COLO668 (cell line): Measurements from ENCODE around the gene GABARAPL1.
"Not testable (repeated sequence)": the region's sequence is repeated elsewhere in the genome, so short reads cannot be mapped to it uniquely, and the experiment has no call there.

Source experiments
- DNase-seq: peaks from one replicate; lab custom pipeline; 2025; ENCODE audit not compliant: unreplicated experiment; lab: John Stamatoyannopoulos, UW

Gene GABARAPL1

GRCh38 chr12:10196210-10196609 lies 16.5 kb upstream of the GABARAPL1 start:
- DNase-seq, result no peak

GRCh38 chr12:10197879-10198278 lies 14.8 kb upstream of the GABARAPL1 start:
- no peak for DNase-seq

DNA sequence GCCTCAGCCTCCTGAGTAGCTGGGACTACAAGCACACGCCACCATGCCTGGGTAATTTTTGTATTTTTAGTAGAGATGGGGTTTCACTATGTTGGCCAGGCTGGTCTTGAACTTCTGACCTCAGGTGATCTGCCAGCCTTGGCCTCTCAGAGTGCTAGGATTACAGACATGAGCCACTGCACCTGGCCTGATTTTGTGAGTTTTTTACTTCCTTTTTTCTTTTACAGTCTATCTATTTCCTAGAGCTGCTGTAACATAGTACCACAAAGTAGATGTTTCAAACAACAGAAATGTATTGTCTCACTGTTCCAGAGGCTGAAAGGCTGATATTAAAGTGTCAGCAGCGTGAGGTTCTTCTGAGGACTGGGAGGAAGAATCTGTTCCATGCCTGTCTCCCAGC lies 8.2 kb upstream of the GABARAPL1 start:
- DNase-seq, result not testable (repeated sequence)

- DNase-seq, result no peak
These were observed 7.4 kb upstream of the GABARAPL1 start for GRCh38 chr12:10205220-10205807.

GRCh38 chr12:10207136-10207535 lies 5.5 kb upstream of the GABARAPL1 start:
- no peak for DNase-seq

DNA sequence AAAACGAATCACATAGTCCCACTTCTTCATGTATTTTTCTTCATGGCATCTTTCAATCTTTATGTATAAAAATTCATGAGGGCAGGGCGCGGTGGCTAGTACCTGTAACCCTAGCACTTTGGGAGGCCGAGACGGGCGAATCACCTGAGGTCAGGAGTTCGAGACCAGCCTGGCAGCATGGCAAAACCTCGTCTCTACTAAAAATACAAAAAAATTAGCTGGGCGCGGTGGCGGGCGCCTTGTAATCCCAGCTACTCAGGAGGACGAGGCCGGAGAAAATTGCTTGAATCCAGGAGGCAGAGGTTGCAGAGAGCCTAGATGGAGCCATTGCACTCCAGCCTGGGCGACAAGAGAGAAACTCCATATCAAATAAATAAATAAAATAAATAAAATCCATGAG lies 2.5 kb upstream of the GABARAPL1 start:
- DNase-seq, result no peak

DNA sequence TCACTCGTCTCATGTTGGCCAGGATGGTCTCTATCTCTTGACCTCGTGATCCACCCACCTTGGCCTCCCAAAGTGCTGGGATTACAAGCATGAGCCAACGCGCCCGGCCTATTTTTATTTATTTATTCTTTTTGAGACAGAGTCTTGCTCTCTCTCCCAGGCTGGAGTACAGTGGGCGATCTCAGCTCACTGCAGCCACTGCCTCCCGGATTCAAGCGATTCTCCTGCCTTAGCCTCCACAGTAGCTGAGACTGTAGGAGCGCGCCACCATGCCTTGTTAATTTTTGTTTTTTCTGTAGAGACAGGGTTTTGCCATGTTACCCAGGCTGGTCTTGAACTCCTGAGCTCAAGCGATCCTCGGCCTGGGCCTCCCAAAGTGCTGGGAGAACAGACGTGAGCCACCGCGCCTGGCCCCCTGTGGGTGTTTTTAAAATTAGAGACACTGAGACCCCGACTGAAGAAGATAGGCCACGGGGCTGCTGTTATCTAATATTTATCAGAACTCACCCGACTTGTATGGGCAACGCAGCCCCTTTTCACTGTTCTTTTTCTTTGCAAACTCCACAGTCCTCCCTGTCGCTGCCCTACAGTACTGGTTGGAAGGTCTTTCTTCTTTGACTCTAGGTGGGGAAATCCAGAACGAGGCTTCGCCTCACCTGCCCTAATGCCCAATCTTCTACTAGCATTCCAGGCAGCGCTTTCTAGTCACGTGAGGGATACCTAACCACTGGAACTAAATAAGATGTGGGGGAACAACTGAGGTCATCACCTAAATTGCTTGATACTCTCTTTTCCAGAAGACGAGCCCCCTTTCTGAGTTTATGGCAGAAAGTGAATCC lies 1.4 kb upstream of the GABARAPL1 start:
- no peak for DNase-seq

- DNase-seq, result peak; percentile 84
These were observed 538 bp upstream of the GABARAPL1 start for GRCh38 chr12:10211940-10212738.

DNA sequence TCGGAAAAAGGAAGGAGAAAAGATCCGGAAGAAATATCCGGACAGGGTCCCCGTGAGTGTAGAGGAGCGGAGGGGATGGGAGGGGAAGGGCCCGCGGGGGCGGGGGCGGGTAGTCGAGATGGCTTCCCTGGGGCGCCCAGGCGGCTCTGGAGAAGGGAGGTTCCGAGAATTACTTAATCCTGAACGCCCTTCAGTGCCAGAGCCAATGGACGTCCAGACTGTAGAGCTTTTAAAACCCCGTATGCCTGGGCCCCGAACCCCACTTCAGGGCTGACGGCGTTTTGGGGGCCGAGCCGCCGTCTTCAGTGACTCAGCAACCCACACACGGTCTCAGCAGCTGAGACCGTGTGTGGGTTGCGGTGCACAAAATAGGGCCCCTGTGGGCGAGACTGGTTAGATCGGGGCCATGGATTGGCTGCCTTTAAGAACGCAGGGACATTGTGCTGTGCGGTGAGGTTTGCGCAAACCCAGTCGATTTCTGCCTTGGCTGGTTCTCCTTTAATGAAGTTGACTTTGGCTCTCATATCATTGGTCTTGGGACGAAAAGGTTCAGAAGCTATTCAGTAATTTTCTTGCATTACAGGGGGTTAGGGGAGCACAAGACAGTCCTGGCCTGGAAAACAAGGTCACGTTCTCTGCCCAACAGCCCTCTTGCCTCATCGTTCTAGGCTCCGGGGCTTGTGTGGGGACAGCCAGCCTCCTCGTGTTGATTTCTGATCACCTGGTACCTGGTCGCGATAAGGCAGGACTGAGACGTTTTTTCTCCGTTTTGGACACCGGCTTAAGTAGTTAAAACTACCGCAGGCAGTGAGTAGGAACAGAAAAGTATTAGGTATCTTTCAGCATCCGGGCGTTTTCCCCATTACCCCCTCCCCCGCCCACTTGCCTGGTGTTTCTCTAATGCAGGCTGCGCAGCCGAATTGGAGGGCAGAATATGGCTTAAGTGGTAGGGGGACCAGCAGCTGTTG lies 775 bp downstream of the GABARAPL1 start:
- peak; percentile 44 for DNase-seq

DNA sequence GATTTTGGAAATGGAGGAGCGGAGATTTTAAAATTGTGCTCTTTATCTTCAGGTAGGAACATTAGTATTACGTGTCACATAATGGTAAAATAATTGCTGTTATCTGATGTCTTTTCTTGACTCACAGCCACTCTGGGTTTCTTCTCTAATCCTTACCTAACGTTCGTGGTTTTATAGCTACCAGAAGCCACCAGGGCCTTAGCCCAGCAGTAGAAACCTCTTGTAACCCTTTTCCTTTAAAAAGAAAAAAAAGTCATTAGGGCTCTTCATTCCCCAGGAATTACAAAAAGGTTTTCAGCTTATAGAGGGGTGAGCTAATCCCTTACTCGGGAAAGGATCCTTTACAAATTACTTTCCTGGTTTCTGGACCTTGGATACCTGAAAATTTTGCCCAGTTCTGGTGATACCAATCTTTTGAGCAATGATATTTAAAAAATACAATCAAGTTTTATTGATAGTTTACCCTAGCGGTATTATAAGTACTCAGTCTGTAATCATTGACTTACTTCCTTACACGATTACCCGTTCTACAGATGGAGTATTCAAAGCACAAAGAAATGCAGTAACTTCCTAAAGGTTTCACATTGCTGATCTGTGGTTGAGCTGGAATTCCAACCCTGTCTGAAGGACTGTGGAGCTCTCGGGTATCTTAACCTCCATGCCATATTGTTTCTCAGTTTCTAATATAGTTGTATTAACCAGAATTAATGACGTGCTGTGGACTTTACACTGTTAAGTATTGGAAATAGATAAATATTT lies 1.6 kb downstream of the GABARAPL1 start:
- DNase-seq, result no peak

GRCh38 chr12:10214895-10215267 lies 2.2 kb downstream of the GABARAPL1 start:
- DNase-seq, result no peak

- DNase-seq, result no peak
These were observed 2.8 kb downstream of the GABARAPL1 start for GRCh38 chr12:10215436-10215835.

- DNase-seq, result not testable (repeated sequence)
These were observed 3.3 kb downstream of the GABARAPL1 start for GRCh38 chr12:10215946-10216345.

DNA sequence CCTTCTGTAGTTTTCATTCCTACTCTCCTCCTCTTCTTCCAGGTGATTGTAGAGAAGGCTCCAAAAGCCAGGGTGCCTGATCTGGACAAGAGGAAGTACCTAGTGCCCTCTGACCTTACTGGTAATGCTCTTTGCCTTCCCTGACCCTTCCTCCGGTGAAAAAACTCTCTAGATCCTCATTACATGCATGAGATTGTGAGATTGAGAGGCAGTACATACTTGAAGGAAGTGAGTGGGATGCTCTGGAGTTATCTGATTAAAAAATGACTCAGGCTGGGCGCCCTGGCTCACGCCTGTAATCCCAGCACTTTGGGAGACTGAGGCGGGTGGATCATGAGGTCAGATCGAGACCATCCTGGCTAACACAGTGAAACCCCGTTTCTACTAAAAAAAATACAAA lies 5.3 kb downstream of the GABARAPL1 start:
- DNase-seq, result no peak

- DNase-seq, result no peak
These were observed 7.9 kb downstream of the GABARAPL1 start for GRCh38 chr12:10220398-10221077.

GRCh38 chr12:10221846-10222245 lies 9.2 kb downstream of the GABARAPL1 start:
- no peak for DNase-seq

DNA sequence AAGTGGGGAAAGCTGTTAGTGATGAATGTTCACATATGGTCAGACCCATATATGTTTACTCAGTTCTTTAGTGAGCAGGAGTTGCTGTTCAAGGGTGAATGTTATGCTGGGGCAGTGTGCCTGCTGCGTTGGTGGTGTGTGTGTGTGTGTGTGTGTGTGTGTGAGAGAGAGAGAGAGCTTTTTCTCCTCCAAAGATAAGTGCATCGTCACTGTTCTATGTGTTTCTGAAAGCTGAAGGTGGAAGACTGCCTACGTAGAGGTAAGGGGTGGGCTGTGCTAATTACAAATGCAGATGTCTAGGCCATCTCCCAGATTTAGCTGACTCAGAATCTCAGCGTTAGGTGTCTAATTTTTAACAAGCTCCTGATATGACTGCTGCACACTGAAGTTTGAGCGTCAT lies 10.5 kb downstream of the GABARAPL1 start:
- DNase-seq, result no peak

GRCh38 chr12:10225426-10225825 lies 12.7 kb downstream of the GABARAPL1 start:
- not testable (repeated sequence) for DNase-seq

DNA sequence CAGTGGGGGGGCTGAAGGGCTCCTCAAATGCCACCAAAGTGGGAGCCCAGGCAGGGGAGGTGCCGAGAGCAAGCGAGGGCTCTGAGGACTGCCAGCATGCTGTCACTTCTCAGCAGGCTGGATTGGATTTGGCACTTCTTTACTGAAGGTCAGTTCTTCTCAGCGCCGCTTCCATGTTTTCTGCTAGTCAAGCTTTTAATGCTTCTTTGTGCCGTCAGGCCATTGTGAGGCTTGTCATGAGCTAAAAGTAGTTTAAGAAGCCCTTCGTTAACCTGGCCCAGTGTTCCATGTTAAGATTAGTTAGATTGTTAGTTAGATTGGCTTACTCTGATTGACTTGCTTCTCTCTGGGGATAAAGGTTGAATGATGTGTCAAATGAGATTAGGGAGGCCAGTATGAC lies 13.4 kb downstream of the GABARAPL1 start:
- no peak for DNase-seq
